ENCODE data around the gene SSBP3. TPM values are rescaled to one million over a fixed set of nuclear protein-coding genes. Genes with fewer than 3 reads are reported as not detected.

The SSBP3 gene
- total RNA-seq, 1 experiment from 2014 or later: 115 TPM

- POLR2A ChIA-PET: interaction anchor here (1.1 to 1.9 kb wide), 2 partner anchors 12 to 164 kb away, joined by 6 to 8 read pairs; no protein-coding TSS in a partner anchor
- no peak for TF ChIP-seq ZNF219 (CRISPR knock-in tag; IDR thresholded peaks at IDR 0.05; ENCODE audit: borderline replicate concordance)
- TF ChIP-seq MYBL2 (CRISPR knock-in tag; IDR thresholded peaks at IDR 0.05): no peak
- TF ChIP-seq CDX4 (CRISPR knock-in tag; IDR thresholded peaks at IDR 0.05; ENCODE audit: borderline replicate concordance): no peak
- no peak for TF ChIP-seq AR (CRISPR knock-in tag; IDR thresholded peaks at IDR 0.05)
- no peak for TF ChIP-seq IRF2 (CRISPR knock-in tag; IDR thresholded peaks at IDR 0.05; ENCODE audit: borderline replicate concordance, low read depth)
- no peak for TF ChIP-seq TEAD1 (CRISPR knock-in tag; IDR thresholded peaks at IDR 0.05)
- no peak for TF ChIP-seq HMGXB4 (CRISPR knock-in tag; IDR thresholded peaks at IDR 0.05)
- TF ChIP-seq TP53 (CRISPR knock-in tag; IDR thresholded peaks at IDR 0.05): no peak
- TF ChIP-seq FOXP1 (CRISPR knock-in tag; IDR thresholded peaks at IDR 0.05; ENCODE audit: borderline replicate concordance): no peak
- TF ChIP-seq ZNF138 (CRISPR knock-in tag; conservative IDR thresholded peaks at IDR 0.05): no peak
- no peak for TF ChIP-seq ZNF532 (CRISPR knock-in tag; IDR thresholded peaks at IDR 0.05; ENCODE audit: borderline replicate concordance)
- no peak for TF ChIP-seq ELF4 (CRISPR knock-in tag; IDR thresholded peaks at IDR 0.05; ENCODE audit: low read depth)
- no peak for TF ChIP-seq FOXP4 (CRISPR knock-in tag; IDR thresholded peaks at IDR 0.05)
- no peak for TF ChIP-seq ZNF121 (CRISPR knock-in tag; IDR thresholded peaks at IDR 0.05)
- TF ChIP-seq CBFB (CRISPR knock-in tag; IDR thresholded peaks at IDR 0.05; ENCODE audit: low read depth): no peak
- no peak for TF ChIP-seq E2F5 (CRISPR knock-in tag; IDR thresholded peaks at IDR 0.05)
- TF ChIP-seq MLX (CRISPR knock-in tag; IDR thresholded peaks at IDR 0.05): no peak
- no peak for TF ChIP-seq ZNF512 (CRISPR knock-in tag; IDR thresholded peaks at IDR 0.05; ENCODE audit: borderline replicate concordance)
- ATAC-seq (no peak), DNase-seq (ENCODE audit: low spot score) (no peak)
- Mint-ChIP-seq H3K4me1 (peaks cover 97% of the 10 kb centered on the region), H3K36me3 (no peaks in the 10 kb centered on the region), H3K9me3 (no peaks in the 10 kb centered on the region), H3K27ac (peak overlapping the region; percentile 71; the same call in 1 of the 2 replicates), H3K27me3 (ENCODE audit: low read depth) (no peaks in the 10 kb centered on the region), H3K4me3 (no peak overlapping the region)
- CTCF ChIA-PET: interaction anchor here (0.8 to 2.5 kb wide), 7 partner anchors 10 to 164 kb away, joined by 3 to 10 read pairs (median 6); no protein-coding TSS in a partner anchor
Measured at GRCh38 chr1:54325284-54325683, 80.9 kb downstream of the SSBP3 start.

Data from WTC11 (cell line).